Measurements from ENCODE around the gene GPR31.
"Not testable (repeated sequence)": the region's sequence is repeated elsewhere in the genome, so short reads cannot be mapped to it uniquely, and the experiment has no call there.

GPR31 gene, protein sequence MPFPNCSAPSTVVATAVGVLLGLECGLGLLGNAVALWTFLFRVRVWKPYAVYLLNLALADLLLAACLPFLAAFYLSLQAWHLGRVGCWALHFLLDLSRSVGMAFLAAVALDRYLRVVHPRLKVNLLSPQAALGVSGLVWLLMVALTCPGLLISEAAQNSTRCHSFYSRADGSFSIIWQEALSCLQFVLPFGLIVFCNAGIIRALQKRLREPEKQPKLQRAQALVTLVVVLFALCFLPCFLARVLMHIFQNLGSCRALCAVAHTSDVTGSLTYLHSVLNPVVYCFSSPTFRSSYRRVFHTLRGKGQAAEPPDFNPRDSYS

DNA sequence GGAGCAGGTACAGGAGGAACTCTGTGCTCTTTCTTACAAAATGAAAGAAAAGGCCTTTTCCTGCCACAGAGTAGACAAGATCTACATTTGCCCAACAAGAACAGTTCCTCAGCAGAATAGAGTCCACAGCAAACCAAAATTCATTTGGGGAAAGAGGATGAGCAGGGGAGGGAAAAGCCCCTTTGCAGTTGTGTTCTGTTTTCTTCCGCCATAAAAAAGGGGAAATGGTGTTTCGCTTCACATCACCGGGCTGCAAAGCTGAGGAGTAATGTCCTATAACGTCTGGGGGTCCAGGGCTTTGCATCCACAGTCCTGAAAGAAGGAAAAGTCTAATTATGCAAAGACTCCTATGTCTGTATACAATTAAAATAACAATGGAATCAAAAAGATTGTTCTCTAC, at the start of gene GPR31:
TSS of gene GPR31 (minus strand) at position 118 of the 400 bp plus-strand sequence. CDS start 149 bp downstream, outside the sequence.
- Histone ChIP-seq H3K4me1 (ENCODE audit: control insufficient read depth, low read length) (peaks cover 25% of the 10 kb centered on the region), H3K27me3 (ENCODE audit: control insufficient read depth, low read length) (peaks cover 30% of the 10 kb centered on the region), H3K27ac (ENCODE audit: low read depth, low read length) (no peak within 1 kb of the TSS), H3K79me2 (ENCODE audit: control insufficient read depth, low read length) (no peaks in the 10 kb centered on the region), H3K4me3 (ENCODE audit: low read length) (no peak within 1 kb of the TSS), H3F3A (ENCODE audit: control insufficient read depth, insufficient read depth) (no peaks in the 10 kb centered on the region), H3K36me3 (ENCODE audit: control insufficient read depth, low read length) (no peaks in the 10 kb centered on the region), H3K9me3 (ENCODE audit: control insufficient read depth, insufficient read depth, low read length) (no peaks in the 10 kb centered on the region), H4K20me1 (ENCODE audit: control insufficient read depth, insufficient read depth, low read depth, low read length) (no peaks in the 10 kb centered on the region), H3K9me2 (replicated peaks; ENCODE audit: control insufficient read depth, low read length) (no peaks in the 10 kb centered on the region), H3K4me2 (ENCODE audit: low read length) (peak within 1 kb of the TSS; percentile 2; the same call in 1 of the 2 replicates)
- TF ChIP-seq EZH2phosphoT487 (IDR thresholded peaks at IDR 0.05; ENCODE audit: borderline replicate concordance, low read length): no peak
- TF ChIP-seq, protein P1, sequence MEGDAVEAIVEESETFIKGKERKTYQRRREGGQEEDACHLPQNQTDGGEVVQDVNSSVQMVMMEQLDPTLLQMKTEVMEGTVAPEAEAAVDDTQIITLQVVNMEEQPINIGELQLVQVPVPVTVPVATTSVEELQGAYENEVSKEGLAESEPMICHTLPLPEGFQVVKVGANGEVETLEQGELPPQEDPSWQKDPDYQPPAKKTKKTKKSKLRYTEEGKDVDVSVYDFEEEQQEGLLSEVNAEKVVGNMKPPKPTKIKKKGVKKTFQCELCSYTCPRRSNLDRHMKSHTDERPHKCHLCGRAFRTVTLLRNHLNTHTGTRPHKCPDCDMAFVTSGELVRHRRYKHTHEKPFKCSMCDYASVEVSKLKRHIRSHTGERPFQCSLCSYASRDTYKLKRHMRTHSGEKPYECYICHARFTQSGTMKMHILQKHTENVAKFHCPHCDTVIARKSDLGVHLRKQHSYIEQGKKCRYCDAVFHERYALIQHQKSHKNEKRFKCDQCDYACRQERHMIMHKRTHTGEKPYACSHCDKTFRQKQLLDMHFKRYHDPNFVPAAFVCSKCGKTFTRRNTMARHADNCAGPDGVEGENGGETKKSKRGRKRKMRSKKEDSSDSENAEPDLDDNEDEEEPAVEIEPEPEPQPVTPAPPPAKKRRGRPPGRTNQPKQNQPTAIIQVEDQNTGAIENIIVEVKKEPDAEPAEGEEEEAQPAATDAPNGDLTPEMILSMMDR (IDR thresholded peaks at IDR 0.05; ENCODE audit: low read depth, low read length, poor library complexity, severe bottlenecking): no peak

DNA sequence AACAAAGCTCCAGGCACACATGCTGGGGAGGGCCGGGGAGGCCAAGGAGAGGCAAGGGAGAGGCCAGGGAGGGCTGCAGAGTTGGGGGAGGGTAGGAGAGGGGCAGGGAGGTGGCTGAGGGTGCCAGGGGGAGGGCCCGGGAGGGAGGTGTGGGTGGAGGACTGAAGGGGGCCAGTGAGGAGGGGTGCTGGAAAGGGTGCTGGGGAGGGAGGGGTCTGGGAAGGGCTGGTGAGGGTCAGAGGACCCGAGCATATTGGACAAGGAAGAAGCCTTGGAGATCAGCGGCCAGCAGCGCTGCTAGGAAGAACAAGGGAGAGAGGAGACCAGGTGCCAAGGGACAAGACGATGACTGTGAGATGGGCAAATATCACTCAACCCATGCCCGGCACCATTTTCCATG, 49.7 kb upstream of the GPR31 start:
- Histone ChIP-seq H3K79me2 (ENCODE audit: control insufficient read depth, low read length) (no peaks in the 10 kb centered on the region), H3K27me3 (ENCODE audit: control insufficient read depth, low read length) (peaks cover 9% of the 10 kb centered on the region), H3K4me2 (ENCODE audit: low read length) (no peak overlapping the region), H3K27ac (ENCODE audit: low read depth, low read length) (no peak overlapping the region), H3F3A (ENCODE audit: control insufficient read depth, insufficient read depth) (no peaks in the 10 kb centered on the region), H4K20me1 (ENCODE audit: control insufficient read depth, insufficient read depth, low read depth, low read length) (no peaks in the 10 kb centered on the region), H3K4me1 (ENCODE audit: control insufficient read depth, low read length) (peaks cover 3% of the 10 kb centered on the region; the same call in 1 of the 2 replicates), H3K9me2 (replicated peaks; ENCODE audit: control insufficient read depth, low read length) (no peaks in the 10 kb centered on the region), H3K9me3 (ENCODE audit: control insufficient read depth, insufficient read depth, low read length) (no peaks in the 10 kb centered on the region), H3K36me3 (ENCODE audit: control insufficient read depth, low read length) (no peaks in the 10 kb centered on the region), H3K4me3 (ENCODE audit: low read length) (no peak overlapping the region)
- no peak for TF ChIP-seq EZH2phosphoT487 (IDR thresholded peaks at IDR 0.05; ENCODE audit: borderline replicate concordance, low read length)
- TF ChIP-seq, protein P1 (IDR thresholded peaks at IDR 0.05; ENCODE audit: low read depth, low read length, poor library complexity, severe bottlenecking): no peak

DNA sequence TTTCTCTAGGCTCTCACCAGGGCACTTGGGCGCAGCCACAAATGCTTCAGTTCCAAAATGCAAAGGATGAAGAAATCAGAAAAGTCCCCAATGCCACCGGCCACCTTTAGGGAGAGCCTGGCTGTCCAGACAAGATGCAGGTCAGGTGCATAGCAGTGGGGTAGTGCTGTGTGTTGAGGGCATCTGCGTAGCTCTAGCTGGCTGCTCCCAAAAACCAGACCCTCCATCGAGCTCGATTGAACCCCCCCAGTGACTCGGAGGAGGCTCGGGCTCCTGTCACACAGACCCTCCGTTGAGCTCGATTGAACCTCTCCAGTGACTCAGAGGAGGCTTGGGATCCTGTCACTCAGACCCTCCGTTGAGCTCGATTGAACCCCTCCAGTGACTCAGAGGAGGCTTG, 47.5 kb upstream of the GPR31 start:
- H3K27me3 ChIP-seq (ENCODE audit: control insufficient read depth, low read length): not testable (repeated sequence)

DNA sequence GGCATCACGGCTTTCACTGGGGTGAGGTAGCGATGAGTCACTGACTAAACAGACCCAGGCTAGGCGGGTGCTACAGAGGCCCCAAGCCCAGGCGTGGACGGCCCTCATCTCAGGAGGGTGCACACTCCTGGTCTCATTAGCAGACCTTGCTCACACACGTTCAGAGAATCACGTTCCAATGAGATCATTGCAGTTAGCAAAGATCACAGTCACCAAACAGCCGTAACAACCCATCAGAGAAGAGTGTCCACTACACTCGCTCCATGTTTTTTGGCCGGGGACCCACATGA, 46.2 kb upstream of the GPR31 start:
- H3K36me3 ChIP-seq (ENCODE audit: control insufficient read depth, low read length); H3K9me3 ChIP-seq (ENCODE audit: control insufficient read depth, insufficient read depth, low read length); H3K9me2 ChIP-seq (replicated peaks; ENCODE audit: control insufficient read depth, low read length); H3F3A ChIP-seq (ENCODE audit: control insufficient read depth, insufficient read depth); H3K4me2 ChIP-seq (ENCODE audit: low read length); H3K27ac ChIP-seq (ENCODE audit: low read depth, low read length); H3K27me3 ChIP-seq (ENCODE audit: control insufficient read depth, low read length); H3K4me1 ChIP-seq (ENCODE audit: control insufficient read depth, low read length); H4K20me1 ChIP-seq (ENCODE audit: control insufficient read depth, insufficient read depth, low read depth, low read length); H3K4me3 ChIP-seq (ENCODE audit: low read length); H3K79me2 ChIP-seq (ENCODE audit: control insufficient read depth, low read length): not testable (repeated sequence)

More for the DNA sequence above, 47.5 kb upstream of the GPR31 start:
- H3K27ac ChIP-seq (ENCODE audit: low read depth, low read length); H3K79me2 ChIP-seq (ENCODE audit: control insufficient read depth, low read length); H3F3A ChIP-seq (ENCODE audit: control insufficient read depth, insufficient read depth); H3K4me1 ChIP-seq (ENCODE audit: control insufficient read depth, low read length); H3K9me2 ChIP-seq (replicated peaks; ENCODE audit: control insufficient read depth, low read length); H3K4me3 ChIP-seq (ENCODE audit: low read length); H3K36me3 ChIP-seq (ENCODE audit: control insufficient read depth, low read length); H4K20me1 ChIP-seq (ENCODE audit: control insufficient read depth, insufficient read depth, low read depth, low read length); H3K4me2 ChIP-seq (ENCODE audit: low read length); H3K9me3 ChIP-seq (ENCODE audit: control insufficient read depth, insufficient read depth, low read length): not testable (repeated sequence)

DNA sequence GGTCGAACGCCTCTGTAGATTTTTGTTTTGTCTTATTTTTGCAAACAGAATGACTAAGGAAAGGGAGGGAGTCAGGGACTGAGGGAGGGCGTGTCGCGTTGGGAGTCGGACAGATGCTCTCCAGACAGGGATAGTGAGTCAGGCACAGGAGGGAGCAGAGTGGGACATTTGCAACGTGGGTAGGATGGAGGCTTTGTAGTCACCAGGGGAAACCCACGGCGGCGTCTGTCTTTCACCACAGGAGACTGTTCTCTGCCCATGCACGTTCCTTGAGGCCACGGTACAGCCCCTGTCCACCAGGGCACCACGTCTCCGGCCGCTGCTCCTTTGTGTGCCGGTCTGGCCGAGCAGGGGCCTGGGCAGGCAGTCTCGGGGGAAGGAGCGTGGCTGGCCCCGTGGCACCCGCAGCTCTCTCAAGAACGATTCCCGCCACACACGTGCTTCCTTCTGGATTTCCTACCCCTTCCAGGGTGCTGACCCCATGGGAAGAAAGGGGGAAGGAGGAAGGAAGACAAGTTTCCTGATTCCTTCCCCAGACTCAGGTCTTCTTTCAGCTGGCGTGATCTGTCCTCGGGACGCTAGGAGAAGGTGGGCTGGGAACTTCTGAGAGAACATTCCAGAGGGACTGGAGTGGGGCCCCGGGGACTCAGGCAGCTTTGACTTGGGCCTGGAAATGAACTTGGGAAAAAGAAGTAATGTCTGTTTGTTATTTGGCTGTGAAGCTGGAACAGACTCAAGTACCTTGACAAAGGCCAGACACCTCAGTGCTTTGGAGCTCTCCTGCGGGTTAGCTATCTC, 45.7 kb upstream of the GPR31 start:
- not testable (repeated sequence) for H3K27ac ChIP-seq (ENCODE audit: low read depth, low read length); H3K4me2 ChIP-seq (ENCODE audit: low read length); H3K79me2 ChIP-seq (ENCODE audit: control insufficient read depth, low read length); H3K27me3 ChIP-seq (ENCODE audit: control insufficient read depth, low read length); H3K9me3 ChIP-seq (ENCODE audit: control insufficient read depth, insufficient read depth, low read length); H3K4me3 ChIP-seq (ENCODE audit: low read length); H4K20me1 ChIP-seq (ENCODE audit: control insufficient read depth, insufficient read depth, low read depth, low read length); H3F3A ChIP-seq (ENCODE audit: control insufficient read depth, insufficient read depth); H3K4me1 ChIP-seq (ENCODE audit: control insufficient read depth, low read length); H3K9me2 ChIP-seq (replicated peaks; ENCODE audit: control insufficient read depth, low read length); H3K36me3 ChIP-seq (ENCODE audit: control insufficient read depth, low read length)

DNA sequence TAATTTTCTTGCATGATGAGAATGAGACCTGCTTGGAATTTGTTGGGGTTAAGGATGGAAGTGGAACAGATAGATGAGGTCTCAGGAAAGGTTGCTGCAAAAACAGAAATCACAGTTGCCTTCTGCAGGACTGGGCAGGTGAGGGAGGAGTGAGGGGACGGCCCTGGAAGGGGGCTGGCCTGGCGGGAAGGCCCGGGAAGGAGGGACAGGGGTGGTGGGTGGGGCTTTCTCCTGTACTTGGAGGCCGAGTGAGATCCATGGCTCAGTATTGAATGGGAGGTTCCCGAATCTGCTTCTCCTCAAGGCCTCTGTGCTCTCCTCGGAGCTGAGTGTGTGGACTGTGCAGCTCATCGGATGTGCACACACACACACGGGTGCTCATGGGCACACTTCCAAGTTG, 44.8 kb upstream of the GPR31 start:
- not testable (repeated sequence) for H4K20me1 ChIP-seq (ENCODE audit: control insufficient read depth, insufficient read depth, low read depth, low read length); H3K4me1 ChIP-seq (ENCODE audit: control insufficient read depth, low read length); H3K4me3 ChIP-seq (ENCODE audit: low read length); H3F3A ChIP-seq (ENCODE audit: control insufficient read depth, insufficient read depth); H3K9me3 ChIP-seq (ENCODE audit: control insufficient read depth, insufficient read depth, low read length); H3K9me2 ChIP-seq (replicated peaks; ENCODE audit: control insufficient read depth, low read length); H3K79me2 ChIP-seq (ENCODE audit: control insufficient read depth, low read length); H3K36me3 ChIP-seq (ENCODE audit: control insufficient read depth, low read length); H3K27ac ChIP-seq (ENCODE audit: low read depth, low read length); H3K4me2 ChIP-seq (ENCODE audit: low read length)
- peaks cover 13% of the 10 kb centered on the region; the same call in 1 of the 2 replicates for H3K27me3 ChIP-seq (ENCODE audit: control insufficient read depth, low read length)

Measured in DOHH2 (cell line).